ENCODE data around the gene TBC1D1. TPM values are rescaled to one million over a fixed set of nuclear protein-coding genes. Genes with fewer than 3 reads are reported as not detected.

TBC1D1 gene
- total RNA-seq, 1 donor from 2014 or later: 133 TPM

DNA sequence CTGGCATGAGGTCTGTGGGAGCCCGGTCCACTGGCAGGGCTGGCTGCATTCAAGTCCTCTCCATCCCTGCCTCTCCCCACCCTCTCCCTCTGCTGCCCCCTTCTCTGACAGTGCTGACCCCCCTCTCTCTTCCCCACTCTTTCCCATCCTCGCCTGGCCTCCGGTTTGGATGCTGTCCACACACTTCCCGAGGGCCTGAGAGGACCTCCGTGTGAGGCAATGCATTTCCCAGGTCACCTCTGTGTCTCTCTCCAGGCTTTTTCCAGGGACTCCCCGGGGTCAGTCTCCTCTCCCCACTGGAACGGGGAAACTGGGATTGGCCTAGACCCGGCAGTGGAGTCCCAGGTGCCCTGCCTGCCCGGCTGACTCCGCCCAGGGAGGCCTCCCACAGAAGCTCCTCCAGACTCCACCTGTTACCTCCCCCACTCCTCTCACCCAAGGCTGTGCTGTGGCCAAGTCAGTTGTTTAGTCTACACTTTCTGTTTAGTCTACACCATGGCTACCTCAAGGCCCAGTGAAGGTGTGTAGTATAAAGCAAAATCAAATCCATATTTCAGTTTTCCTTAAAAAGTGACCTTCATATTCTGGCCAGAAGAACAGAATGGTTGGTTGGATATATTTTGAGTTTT lies 216.1 kb downstream of the TBC1D1 start:
- Histone ChIP-seq H3K36me3 (ENCODE audit: control insufficient read depth, insufficient read depth, low read length) (no peaks in the 10 kb centered on the region), H3K4me3 (ENCODE audit: low read depth, low read length) (no peak overlapping the region), H3K27me3 (ENCODE audit: control insufficient read depth, insufficient read depth, low read length) (no peaks in the 10 kb centered on the region)
- TF ChIP-seq, protein P1, sequence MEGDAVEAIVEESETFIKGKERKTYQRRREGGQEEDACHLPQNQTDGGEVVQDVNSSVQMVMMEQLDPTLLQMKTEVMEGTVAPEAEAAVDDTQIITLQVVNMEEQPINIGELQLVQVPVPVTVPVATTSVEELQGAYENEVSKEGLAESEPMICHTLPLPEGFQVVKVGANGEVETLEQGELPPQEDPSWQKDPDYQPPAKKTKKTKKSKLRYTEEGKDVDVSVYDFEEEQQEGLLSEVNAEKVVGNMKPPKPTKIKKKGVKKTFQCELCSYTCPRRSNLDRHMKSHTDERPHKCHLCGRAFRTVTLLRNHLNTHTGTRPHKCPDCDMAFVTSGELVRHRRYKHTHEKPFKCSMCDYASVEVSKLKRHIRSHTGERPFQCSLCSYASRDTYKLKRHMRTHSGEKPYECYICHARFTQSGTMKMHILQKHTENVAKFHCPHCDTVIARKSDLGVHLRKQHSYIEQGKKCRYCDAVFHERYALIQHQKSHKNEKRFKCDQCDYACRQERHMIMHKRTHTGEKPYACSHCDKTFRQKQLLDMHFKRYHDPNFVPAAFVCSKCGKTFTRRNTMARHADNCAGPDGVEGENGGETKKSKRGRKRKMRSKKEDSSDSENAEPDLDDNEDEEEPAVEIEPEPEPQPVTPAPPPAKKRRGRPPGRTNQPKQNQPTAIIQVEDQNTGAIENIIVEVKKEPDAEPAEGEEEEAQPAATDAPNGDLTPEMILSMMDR (IDR thresholded peaks at IDR 0.05; ENCODE audit: insufficient read depth, low read length, poor library complexity, severe bottlenecking): no peak
- DNase-seq (ENCODE audit: low read depth): no peak

DNA sequence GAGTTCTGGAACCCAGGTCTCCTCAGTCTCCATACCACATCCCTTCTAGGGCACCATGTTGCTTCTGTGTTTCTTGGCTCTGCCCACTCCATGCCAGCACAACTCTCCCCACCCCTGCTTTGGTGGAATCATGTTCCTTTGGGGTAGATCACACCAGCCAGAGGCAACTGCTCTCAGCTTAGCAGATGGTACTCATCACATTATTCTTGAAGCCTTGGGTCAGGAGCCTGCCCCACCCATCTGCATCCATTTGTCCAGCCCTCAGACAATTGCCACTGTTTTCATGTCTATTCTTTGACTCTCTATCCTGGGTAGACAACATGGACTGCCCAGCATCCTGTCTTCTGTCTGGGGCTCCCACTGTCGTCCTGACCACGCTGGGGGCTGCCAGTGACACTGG lies 216.9 kb downstream of the TBC1D1 start:
- no peaks in the 10 kb centered on the region for H3K36me3 ChIP-seq (ENCODE audit: control insufficient read depth, insufficient read depth, low read length)
- H3K4me3 ChIP-seq (ENCODE audit: low read depth, low read length): no peak overlapping the region
- TF ChIP-seq, protein P1 (IDR thresholded peaks at IDR 0.05; ENCODE audit: insufficient read depth, low read length, poor library complexity, severe bottlenecking): no peak
- H3K27me3 ChIP-seq (ENCODE audit: control insufficient read depth, insufficient read depth, low read length): no peaks in the 10 kb centered on the region
- DNase-seq (ENCODE audit: low read depth): no peak

DNA sequence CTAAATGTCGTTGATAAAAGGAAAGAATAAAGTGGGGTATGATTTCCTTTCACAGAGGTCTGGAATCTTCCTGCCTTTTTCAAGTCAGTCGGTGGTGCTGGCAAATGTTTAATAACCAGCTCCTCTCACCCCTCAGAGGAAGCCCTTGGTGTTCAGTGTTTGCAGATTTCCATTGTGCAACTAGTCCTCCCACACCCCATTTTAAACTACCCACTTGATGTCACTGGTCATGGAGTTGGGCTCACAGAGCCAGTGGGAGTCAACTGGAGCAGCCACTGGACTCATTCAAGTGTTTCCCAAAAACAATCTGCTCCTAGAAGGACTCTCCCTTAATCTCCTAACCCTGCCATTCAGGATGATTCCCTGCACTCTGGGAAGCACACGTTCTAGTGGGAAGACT lies 218.5 kb downstream of the TBC1D1 start:
- no peak for DNase-seq (ENCODE audit: low read depth)
- Histone ChIP-seq H3K4me3 (ENCODE audit: low read depth, low read length) (no peak overlapping the region), H3K27me3 (ENCODE audit: control insufficient read depth, insufficient read depth, low read length) (no peaks in the 10 kb centered on the region), H3K36me3 (ENCODE audit: control insufficient read depth, insufficient read depth, low read length) (no peaks in the 10 kb centered on the region)
- TF ChIP-seq, protein P1 (IDR thresholded peaks at IDR 0.05; ENCODE audit: insufficient read depth, low read length, poor library complexity, severe bottlenecking): no peak

DNA sequence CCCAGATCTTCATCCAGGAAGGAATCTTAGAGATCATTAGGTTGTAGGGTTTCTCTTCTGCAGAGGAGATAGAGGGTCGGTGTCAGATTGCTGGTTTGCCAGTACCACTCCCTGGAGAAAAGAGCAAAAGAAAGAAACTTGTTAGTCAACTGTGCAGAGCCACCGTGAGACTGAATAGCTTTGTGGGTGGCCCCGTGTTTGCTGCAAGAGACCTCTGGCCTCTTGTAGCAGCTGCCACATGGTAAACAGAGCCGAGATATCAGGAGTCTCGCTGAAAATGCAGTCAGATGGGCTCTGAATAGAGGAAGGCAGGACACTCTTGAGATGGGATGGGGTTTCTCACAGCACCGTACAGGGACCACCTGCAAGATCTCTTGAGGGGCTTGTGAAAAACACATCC lies 219.0 kb downstream of the TBC1D1 start:
- TF ChIP-seq, protein P1 (IDR thresholded peaks at IDR 0.05; ENCODE audit: insufficient read depth, low read length, poor library complexity, severe bottlenecking): no peak
- no peaks in the 10 kb centered on the region for H3K36me3 ChIP-seq (ENCODE audit: control insufficient read depth, insufficient read depth, low read length)
- H3K27me3 ChIP-seq (ENCODE audit: control insufficient read depth, insufficient read depth, low read length): no peaks in the 10 kb centered on the region
- no peak for DNase-seq (ENCODE audit: low read depth)
- H3K4me3 ChIP-seq (ENCODE audit: low read depth, low read length): no peak overlapping the region

DNA sequence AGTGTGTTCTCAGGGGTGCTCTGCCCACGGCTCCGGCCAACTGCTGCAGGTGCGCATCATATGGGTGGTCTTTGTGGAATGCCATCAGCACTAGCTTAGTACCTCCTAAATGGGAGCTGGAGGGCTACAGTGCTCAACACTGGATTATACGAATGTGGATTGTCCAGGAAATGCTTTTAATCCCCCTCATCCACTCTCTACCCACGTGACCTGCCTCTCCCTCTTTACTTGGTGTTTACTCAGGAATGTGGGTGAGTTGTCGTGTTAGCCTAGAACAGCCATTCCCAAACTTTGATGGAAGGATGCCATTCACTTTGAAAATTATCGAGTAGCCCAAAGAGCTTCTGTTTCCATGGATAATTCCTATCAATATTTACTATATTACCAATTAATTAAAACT lies 220.1 kb downstream of the TBC1D1 start:
- TF ChIP-seq, protein P1 (IDR thresholded peaks at IDR 0.05; ENCODE audit: insufficient read depth, low read length, poor library complexity, severe bottlenecking): no peak
- Histone ChIP-seq H3K36me3 (ENCODE audit: control insufficient read depth, insufficient read depth, low read length) (no peaks in the 10 kb centered on the region), H3K27me3 (ENCODE audit: control insufficient read depth, insufficient read depth, low read length) (no peaks in the 10 kb centered on the region), H3K4me3 (ENCODE audit: low read depth, low read length) (no peak overlapping the region)
- no peak for DNase-seq (ENCODE audit: low read depth)

DNA sequence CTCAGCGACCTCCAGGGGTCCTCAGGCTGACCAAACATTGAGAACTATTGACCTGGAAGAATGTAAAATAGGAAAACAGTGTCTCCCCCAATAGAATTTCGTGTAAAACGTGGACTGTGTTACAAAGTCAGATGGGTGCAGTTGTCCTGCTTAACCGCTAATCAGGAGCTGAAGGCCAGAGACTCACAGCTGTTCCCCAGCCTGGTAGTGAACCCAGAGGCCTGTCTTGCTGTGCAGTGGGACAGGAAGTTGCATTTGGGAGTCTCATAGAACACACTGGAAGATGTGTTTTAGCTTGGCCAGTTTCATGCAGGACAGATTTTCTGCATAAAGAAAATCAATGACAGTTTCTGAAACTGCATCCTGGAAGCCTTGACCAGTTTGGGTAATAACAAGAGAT lies 220.8 kb downstream of the TBC1D1 start:
- TF ChIP-seq, protein P1 (IDR thresholded peaks at IDR 0.05; ENCODE audit: insufficient read depth, low read length, poor library complexity, severe bottlenecking): no peak
- no peak overlapping the region for H3K4me3 ChIP-seq (ENCODE audit: low read depth, low read length)
- H3K27me3 ChIP-seq (ENCODE audit: control insufficient read depth, insufficient read depth, low read length): no peaks in the 10 kb centered on the region
- H3K36me3 ChIP-seq (ENCODE audit: control insufficient read depth, insufficient read depth, low read length): peaks cover 1% of the 10 kb centered on the region
- no peak for DNase-seq (ENCODE audit: low read depth)
